ENCODE measurements around the gene CD46. TPM values are rescaled to one million over a fixed set of nuclear protein-coding genes. Genes with fewer than 3 reads are reported as not detected.

CD46 gene
- total and polyA plus RNA-seq, 10 of the 15 experiments (the other 5 are each of a cell fraction or from before 2014, with no cell fraction given): 61.1 to 198 (median 81.4) TPM

DNA sequence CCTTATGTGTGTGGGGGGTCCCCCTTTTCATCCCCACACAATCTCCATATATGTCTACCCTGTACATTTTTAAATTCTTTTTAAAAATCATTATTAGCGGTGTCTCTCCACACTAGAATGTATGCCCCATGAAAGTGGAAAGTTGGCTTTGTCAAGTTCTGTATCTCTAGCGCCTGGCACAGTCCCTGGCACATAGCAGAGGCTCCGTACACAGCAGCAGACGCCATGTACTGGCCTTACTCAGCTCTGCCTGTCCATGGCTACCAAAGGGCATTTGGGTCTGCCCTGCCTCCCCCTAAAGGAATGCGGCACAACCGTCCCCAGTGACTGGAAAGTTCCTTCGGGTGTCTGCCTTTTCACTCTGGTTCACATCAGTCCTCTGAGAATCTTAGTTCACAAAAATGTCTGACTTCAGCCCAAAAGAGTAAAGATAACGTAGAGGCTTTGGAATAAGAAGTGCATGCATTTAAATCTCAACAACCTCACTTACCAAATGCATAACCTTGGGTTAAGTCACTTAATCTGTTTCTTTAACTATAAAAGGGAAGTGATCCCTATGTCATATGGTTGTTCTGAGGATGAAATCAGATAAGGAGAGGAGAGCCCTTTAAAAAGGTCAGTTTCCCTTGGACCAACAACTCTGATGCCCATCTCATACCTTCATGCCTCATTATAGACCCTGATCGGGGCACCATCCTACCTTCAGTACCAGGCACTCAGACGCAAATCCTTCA lies 61.1 kb downstream of the CD46 start:
- ChIA-PET POLR2A (interaction anchor here (0.9 kb wide), 1 partner anchor 11 kb away, joined by 3 read pairs; no protein-coding TSS in a partner anchor), RAD21 (ENCODE audit: unreplicated experiment) (interaction anchor here (1.0 to 2.7 kb wide), 5 partner anchors 9 to 150 kb away, joined by 3 to 13 read pairs (median 4); no protein-coding TSS in a partner anchor), CTCF (interaction anchor here (0.8 to 4.0 kb wide), 15 partner anchors 10 to 150 kb away, joined by 3 to 52 read pairs (median 5); no protein-coding TSS in a partner anchor), SMC1A (ENCODE audit: uncharacterized antibody, unreplicated experiment) (interaction anchor here (0.7 to 4.3 kb wide), 12 partner anchors 11 to 158 kb away, joined by 3 to 19 read pairs (median 4); no protein-coding TSS in a partner anchor)
- peaks cover 42 to 56% of the 10 kb centered on the region in 2 experiments for H3K36me3 ChIP-seq (ENCODE audit: control insufficient read depth in 2 of 2, insufficient read depth in 2 of 2, low read length in 1 of 2)
- ATAC-seq (peak; percentile 13), DNase-seq (ENCODE audit: low read depth, low spot score) (no peak), FAIRE-seq (no peak)
- H3K27ac ChIP-seq (ENCODE audit: control insufficient read depth, insufficient read depth): no peak overlapping the region
- peaks cover 33% of the 10 kb centered on the region for H3K79me2 ChIP-seq (ENCODE audit: control insufficient read depth, insufficient read depth, low read length)
- 92% methylated on average over 10 of the region's 10 CpGs for WGBS (ENCODE audit: insufficient coverage, insufficient replicate concordance, low lambda C conversion rate, missing lambda C conversion rate)
- TSS peak; percentile 3 for BruUV-seq (replicated peaks)
- H3K4me2 ChIP-seq (ENCODE audit: control insufficient read depth, insufficient read depth): 0 out of 2 replicates have a peak overlapping the region, but pooled peaks have one; percentile 31
- H3K9ac ChIP-seq (ENCODE audit: control insufficient read depth, insufficient read depth, low read length): no peak overlapping the region
- intact Hi-C loops (cut with micrococcal nuclease; ENCODE audit: unreplicated experiment) (no loop called here), in situ Hi-C loops (cut with MboI) (no loop called here)
- no peaks in the 10 kb centered on the region for H3K9me3 ChIP-seq (replicated peaks; ENCODE audit: control insufficient read depth, insufficient read depth, low read length)
- 0 out of 2 replicates have a peak, but pooled peaks have one; percentile 10 for TF ChIP-seq POLR2AphosphoS2 (IDR thresholded peaks at IDR 0.05; ENCODE audit: low read depth, low read length)
- TF ChIP-seq MTA3 (IDR thresholded peaks at IDR 0.05; ENCODE audit: borderline replicate concordance, low read length): no peak
- no peak for TF ChIP-seq MEF2A (IDR thresholded peaks at IDR 0.05; ENCODE audit: insufficient read depth, low read depth, low read length)
- no peak for TF ChIP-seq PRDM15 (CRISPR knock-in tag; IDR thresholded peaks at IDR 0.05)
- 0 out of 2 replicates have a peak, but pooled peaks have one; percentile 32 for TF ChIP-seq POLR2A (IDR thresholded peaks at IDR 0.05; ENCODE audit: low read depth, low read length)
- TF ChIP-seq MTA2 (IDR thresholded peaks at IDR 0.05; ENCODE audit: low read depth): no peak
- TF ChIP-seq NRF1 (conservative IDR thresholded peaks at IDR 0.05; ENCODE audit: low read depth, low read length): no peak
- TF ChIP-seq SPI1 (IDR thresholded peaks at IDR 0.05; ENCODE audit: borderline replicate concordance, insufficient read depth, low read depth, low read length): peak; percentile 75
- no peaks in the 10 kb centered on the region for H3K27me3 ChIP-seq (replicated peaks in 1 of 2; ENCODE audit: control insufficient read depth in 2 of 2, insufficient read depth in 2 of 2, low read length in 1 of 2)
- H3K4me1 ChIP-seq (ENCODE audit: control insufficient read depth, insufficient read depth, low read length): peaks cover 18% of the 10 kb centered on the region
- peaks cover 6% of the 10 kb centered on the region; the same call in 1 of the 2 replicates for H4K20me1 ChIP-seq (ENCODE audit: control insufficient read depth, insufficient read depth)
- no peak overlapping the region for H3K4me3 ChIP-seq
- no peak overlapping the region for H2AFZ ChIP-seq (ENCODE audit: control insufficient read depth, low read depth, low read length)
